Measurements from ENCODE around the gene ERGIC3.
A peak's percentile ranks its signal among the peaks of the same experiment; 100 is the strongest.

ERGIC3 gene

DNA sequence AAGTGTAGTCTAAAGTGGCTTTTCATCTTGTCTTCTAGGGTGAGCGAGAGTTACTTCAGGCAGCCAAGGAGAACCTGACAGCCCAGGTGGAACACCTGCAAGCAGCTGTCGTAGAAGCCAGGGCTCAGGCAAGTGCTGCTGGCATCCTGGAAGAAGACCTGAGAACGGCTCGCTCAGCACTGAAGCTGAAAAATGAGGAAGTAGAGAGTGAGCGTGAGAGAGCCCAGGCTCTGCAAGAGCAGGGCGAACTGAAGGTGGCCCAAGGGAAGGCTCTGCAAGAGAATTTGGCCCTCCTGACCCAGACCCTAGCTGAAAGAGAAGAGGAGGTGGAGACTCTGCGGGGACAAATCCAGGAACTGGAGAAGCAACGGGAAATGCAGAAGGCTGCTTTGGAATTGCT is 39.5 kb upstream of the ERGIC3 start:
- TF ChIP-seq, protein P1, sequence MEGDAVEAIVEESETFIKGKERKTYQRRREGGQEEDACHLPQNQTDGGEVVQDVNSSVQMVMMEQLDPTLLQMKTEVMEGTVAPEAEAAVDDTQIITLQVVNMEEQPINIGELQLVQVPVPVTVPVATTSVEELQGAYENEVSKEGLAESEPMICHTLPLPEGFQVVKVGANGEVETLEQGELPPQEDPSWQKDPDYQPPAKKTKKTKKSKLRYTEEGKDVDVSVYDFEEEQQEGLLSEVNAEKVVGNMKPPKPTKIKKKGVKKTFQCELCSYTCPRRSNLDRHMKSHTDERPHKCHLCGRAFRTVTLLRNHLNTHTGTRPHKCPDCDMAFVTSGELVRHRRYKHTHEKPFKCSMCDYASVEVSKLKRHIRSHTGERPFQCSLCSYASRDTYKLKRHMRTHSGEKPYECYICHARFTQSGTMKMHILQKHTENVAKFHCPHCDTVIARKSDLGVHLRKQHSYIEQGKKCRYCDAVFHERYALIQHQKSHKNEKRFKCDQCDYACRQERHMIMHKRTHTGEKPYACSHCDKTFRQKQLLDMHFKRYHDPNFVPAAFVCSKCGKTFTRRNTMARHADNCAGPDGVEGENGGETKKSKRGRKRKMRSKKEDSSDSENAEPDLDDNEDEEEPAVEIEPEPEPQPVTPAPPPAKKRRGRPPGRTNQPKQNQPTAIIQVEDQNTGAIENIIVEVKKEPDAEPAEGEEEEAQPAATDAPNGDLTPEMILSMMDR (IDR thresholded peaks at IDR 0.05; ENCODE audit: insufficient read depth, low read depth, low read length, missing control alignments): no peak
- no peak overlapping the region for H3K4me3 ChIP-seq (ENCODE audit: low read depth, low read length)
- peak; percentile 70 for DNase-seq (ENCODE audit: low read depth)

DNA sequence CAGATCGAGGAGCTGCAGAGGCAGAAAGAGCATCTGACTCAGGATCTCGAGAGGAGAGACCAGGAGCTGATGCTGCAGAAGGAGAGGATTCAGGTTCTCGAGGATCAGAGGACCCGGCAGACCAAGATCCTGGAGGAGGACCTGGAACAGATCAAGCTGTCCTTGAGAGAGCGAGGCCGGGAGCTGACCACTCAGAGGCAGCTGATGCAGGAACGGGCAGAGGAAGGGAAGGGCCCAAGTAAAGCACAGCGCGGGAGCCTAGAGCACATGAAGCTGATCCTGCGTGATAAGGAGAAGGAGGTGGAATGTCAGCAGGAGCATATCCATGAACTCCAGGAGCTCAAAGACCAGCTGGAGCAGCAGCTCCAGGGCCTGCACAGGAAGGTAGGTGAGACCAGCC is 38.6 kb upstream of the ERGIC3 start:
- no peak overlapping the region for H3K4me3 ChIP-seq (ENCODE audit: low read depth, low read length)
- no peak for DNase-seq (ENCODE audit: low read depth)
- TF ChIP-seq, protein P1 (IDR thresholded peaks at IDR 0.05; ENCODE audit: insufficient read depth, low read depth, low read length, missing control alignments): no peak

DNA sequence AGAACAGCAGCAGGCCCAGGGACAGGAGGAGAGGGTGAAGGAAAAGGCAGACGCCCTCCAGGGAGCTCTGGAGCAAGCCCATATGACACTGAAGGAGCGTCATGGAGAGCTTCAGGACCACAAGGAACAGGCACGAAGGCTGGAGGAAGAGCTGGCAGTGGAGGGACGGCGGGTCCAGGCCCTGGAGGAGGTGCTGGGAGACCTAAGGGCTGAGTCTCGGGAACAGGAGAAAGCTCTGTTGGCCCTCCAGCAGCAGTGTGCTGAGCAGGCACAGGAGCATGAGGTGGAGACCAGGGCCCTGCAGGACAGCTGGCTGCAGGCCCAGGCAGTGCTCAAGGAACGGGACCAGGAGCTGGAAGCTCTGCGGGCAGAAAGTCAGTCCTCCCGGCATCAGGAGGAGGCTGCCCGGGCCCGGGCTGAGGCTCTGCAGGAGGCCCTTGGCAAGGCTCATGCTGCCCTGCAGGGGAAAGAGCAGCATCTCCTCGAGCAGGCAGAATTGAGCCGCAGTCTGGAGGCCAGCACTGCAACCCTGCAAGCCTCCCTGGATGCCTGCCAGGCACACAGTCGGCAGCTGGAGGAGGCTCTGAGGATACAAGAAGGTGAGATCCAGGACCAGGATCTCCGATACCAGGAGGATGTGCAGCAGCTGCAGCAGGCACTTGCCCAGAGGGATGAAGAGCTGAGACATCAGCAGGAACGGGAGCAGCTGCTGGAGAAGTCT is 37.9 kb upstream of the ERGIC3 start:
- no peak overlapping the region for H3K4me3 ChIP-seq (ENCODE audit: low read depth, low read length)
- TF ChIP-seq, protein P1 (IDR thresholded peaks at IDR 0.05; ENCODE audit: insufficient read depth, low read depth, low read length, missing control alignments): no peak
- no peak for DNase-seq (ENCODE audit: low read depth)

DNA sequence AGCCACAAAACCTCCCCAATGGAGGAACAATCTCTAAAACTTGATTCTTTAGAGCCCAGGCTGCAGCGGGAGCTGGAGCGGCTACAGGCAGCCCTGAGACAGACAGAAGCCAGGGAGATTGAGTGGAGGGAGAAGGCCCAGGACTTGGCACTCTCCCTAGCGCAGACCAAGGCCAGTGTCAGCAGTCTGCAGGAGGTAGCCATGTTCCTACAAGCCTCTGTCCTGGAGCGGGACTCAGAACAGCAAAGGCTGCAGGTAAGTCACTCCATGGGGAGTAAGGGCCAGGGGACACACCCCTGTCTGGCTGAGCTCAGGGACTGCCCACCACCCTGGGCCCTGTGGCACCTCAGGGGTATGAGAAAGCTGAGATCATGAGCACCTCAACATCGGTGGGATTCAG is 37.1 kb upstream of the ERGIC3 start:
- DNase-seq (ENCODE audit: low read depth): no peak
- TF ChIP-seq, protein P1 (IDR thresholded peaks at IDR 0.05; ENCODE audit: insufficient read depth, low read depth, low read length, missing control alignments): no peak
- H3K4me3 ChIP-seq (ENCODE audit: low read depth, low read length): no peak overlapping the region

DNA sequence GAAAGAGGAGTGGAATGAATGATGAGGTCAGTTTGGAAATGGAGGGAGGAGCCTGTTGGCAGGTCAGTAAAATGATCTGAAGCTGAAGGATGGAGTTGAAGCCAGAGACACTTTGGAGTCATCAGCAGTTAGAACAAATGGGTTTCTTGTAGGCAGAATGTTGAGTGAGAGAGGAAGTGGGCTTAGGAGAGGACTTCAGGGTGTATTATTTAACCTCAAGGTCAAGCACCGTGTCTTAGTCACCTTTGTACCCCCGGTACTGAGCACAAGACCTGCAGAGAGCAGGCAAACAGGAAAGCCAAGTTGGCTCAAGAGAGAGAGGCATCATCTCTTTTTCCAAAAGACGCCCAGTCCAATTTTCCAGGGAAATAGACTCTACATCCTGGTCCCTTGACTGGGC is 35.7 kb upstream of the ERGIC3 start:
- TF ChIP-seq, protein P1 (IDR thresholded peaks at IDR 0.05; ENCODE audit: insufficient read depth, low read depth, low read length, missing control alignments): no peak
- peak; percentile 8 for DNase-seq (ENCODE audit: low read depth)

DNA sequence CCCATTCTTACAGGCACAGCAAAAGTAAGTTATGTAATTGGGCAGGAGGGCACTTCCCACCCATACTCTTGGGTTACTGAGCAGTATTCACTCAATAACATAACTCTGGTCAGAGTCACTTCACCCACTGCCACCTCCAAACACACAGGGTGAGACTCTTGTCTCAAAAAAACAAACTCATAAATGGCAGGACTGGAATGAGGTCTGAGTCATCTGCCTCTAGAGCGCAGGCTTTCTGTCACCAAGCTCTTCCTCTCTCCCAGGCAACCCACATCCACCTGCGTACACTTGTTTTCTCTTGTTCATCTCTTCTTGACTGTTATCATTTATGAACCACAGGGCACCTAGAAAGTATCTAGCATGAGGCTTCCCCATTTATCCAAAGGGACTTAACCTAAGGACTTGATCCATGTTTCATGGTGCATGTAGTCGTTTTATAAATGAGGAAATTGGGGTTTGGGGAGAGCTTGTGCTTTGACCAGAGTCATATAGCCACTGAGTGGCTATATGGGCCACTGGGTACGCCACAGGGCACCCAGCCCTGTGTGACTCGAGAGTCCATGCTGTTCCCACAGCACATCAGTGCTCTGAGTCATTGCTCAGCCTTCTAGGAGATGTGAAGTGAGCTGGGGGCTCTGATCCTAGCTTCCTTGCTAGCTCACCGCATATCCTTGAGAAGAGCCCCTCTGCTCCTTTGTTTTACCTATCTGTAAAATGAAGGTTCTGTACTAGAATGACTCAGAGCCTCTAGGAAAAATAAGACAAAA is 34.8 kb upstream of the ERGIC3 start:
- peak; percentile 11 for DNase-seq (ENCODE audit: low read depth)
- TF ChIP-seq, protein P1 (IDR thresholded peaks at IDR 0.05; ENCODE audit: insufficient read depth, low read depth, low read length, missing control alignments): no peak
- no peak overlapping the region for H3K4me3 ChIP-seq (ENCODE audit: low read depth, low read length)

More for the DNA sequence above, 35.7 kb upstream of the ERGIC3 start:
- no peak overlapping the region for H3K4me3 ChIP-seq (ENCODE audit: low read depth, low read length)
